ENCODE data around the gene NHSL2.

GRCh38 chrX:71871367-71871766 lies 39.3 kb upstream of the NHSL2 start:
- TF ChIP-seq CTCF (IDR thresholded peaks at IDR 0.05 in 8 of 11, conservative IDR thresholded peaks at IDR 0.05 in 3 of 11) (no peak), POLR2AphosphoS5 (IDR thresholded peaks at IDR 0.05) (no peak), POLR2A (IDR thresholded peaks at IDR 0.05) (no peak)

Data from spleen (tissue), 7 donors.